GM12864 (cell line): Measurements from ENCODE around the gene TSPAN9.

Source experiments
- DNase-seq: peaks from one replicate; pipeline ENCODE4 v3.0.0-alpha.2; 2011; ENCODE audit warnings: low read depth
- H3K4me3 ChIP-seq: 2 replicates; pipeline ENCODE4 v1.5.1; 2011; ENCODE audit warnings: mild to moderate bottlenecking, low read depth, low read length, control low read depth
- TF ChIP-seq, protein P1 (sequence below): IDR thresholded peaks from 2 replicates; pipeline ENCODE4 v1.5.1; 2011; ENCODE audit warnings: low read depth, mild to moderate bottlenecking, moderate library complexity, low read length, control low read depth, inconsistent platforms; ENCODE audit errors: missing control alignments

The TSPAN9 gene

DNA sequence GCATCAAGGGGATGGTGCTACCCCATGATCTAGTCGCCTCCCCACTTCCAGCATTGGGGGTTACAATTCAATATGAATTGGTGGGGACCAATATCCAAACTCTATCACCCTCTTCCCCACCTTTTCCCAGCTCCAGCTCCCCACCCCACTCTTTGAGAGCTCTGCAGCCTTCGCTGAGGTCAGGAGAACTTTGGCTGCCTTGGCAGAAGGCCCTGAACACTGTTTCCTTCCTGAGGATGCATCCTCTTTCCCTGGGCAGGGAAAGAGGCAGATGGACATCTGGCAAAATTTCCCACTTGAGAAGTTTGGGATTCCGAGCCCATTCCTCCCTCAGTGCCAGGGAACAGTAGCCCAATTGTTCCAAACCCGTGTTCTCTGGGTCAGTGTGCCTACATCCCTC is 169.1 kb downstream of the TSPAN9 start:
- TF ChIP-seq, protein P1, sequence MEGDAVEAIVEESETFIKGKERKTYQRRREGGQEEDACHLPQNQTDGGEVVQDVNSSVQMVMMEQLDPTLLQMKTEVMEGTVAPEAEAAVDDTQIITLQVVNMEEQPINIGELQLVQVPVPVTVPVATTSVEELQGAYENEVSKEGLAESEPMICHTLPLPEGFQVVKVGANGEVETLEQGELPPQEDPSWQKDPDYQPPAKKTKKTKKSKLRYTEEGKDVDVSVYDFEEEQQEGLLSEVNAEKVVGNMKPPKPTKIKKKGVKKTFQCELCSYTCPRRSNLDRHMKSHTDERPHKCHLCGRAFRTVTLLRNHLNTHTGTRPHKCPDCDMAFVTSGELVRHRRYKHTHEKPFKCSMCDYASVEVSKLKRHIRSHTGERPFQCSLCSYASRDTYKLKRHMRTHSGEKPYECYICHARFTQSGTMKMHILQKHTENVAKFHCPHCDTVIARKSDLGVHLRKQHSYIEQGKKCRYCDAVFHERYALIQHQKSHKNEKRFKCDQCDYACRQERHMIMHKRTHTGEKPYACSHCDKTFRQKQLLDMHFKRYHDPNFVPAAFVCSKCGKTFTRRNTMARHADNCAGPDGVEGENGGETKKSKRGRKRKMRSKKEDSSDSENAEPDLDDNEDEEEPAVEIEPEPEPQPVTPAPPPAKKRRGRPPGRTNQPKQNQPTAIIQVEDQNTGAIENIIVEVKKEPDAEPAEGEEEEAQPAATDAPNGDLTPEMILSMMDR: no peak

GRCh38 chr12:3247077-3247476 is 169.9 kb downstream of the TSPAN9 start:
- TF ChIP-seq, protein P1: no peak
- no peak overlapping the region for H3K4me3 ChIP-seq
- DNase-seq: no peak

More for the DNA sequence above, 169.1 kb downstream of the TSPAN9 start:
- DNase-seq: no peak
- H3K4me3 ChIP-seq: no peak overlapping the region

DNA sequence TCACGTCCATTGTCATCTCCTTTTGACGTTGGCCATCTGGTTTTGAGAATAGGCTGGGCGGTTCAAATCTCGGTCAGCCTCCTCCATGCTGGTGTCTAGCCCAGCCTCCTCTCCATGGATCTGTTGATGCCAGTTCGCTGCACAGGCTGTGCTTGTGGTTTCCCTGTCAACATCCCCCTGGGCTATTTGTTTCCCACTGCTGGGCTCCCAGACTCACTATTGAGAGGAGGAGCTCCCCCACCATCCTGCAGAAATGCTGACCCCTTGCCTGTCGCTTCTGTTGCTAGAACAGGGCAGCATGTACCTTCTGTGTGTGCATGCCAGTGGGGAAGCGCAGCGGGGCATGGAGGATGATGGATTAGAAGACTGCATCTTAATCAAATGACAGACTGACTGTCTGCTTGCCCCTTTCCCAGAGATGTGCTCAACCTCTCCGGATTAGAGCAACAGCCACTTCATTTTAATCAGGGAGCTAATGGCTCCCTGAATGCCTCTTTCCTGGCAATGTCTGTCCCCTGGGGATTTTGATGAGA is 170.5 kb downstream of the TSPAN9 start:
- TF ChIP-seq, protein P1: no peak
- no peak overlapping the region for H3K4me3 ChIP-seq
- no peak for DNase-seq

DNA sequence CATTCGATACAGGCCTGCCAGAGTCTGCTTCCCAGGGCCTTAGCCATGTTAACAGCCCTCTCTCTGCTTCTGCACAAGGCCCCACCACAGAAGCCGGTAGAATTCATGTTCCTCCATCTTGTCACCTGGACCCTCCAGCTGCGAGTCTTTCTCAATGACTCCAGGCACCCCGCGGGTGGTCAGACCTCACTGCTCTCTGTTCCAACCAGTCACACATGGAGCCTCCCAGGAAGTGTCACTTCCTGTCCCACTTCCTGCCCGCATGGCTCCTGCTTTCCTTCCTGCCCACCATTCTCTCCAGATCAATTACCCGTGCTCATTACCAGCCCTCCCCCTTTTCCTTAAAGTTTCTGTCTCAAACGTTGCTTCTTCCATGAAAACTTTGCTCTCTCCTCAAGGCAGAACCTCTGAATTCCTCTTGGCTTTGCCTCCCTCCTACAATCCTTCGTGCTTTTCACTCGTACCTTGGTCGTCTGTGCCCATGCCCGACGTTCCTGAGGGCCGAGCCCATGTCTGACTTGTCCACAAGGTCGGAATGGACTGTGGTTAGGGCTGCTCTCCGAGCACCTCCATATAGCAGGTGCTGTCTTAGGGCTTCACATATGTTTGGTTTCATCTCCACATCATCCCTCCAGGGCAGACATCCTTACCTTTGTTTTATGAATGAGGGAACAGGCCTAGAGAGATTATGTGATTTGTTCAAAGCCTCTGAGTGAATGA is 172.1 kb downstream of the TSPAN9 start:
- TF ChIP-seq, protein P1: no peak
- DNase-seq: no peak
- H3K4me3 ChIP-seq: no peak overlapping the region

DNA sequence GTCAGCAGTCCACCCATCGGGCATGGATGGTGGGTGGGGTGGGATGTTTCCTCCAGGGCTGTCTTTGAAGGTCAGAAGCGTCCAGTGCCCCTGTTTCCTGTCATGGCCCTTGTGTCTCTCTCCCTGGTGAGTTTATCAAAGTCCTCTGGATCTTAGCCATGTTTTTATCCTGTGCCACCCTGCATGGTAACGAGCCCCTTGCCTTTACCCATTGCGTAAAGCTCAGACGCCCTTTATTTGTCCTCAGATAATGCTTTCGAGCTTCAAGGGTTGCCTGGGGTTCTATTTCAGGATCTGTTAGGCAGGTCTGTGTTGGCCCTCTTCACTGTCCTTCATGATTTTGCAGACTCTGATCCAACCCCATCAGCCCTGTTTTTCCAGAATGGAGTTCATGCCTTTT is 172.9 kb downstream of the TSPAN9 start:
- no peak overlapping the region for H3K4me3 ChIP-seq
- no peak for DNase-seq
- TF ChIP-seq, protein P1: no peak

GRCh38 chr12:3250576-3250975 is 173.4 kb downstream of the TSPAN9 start:
- TF ChIP-seq, protein P1: no peak
- no peak for DNase-seq

GRCh38 chr12:3251067-3251466 is 173.9 kb downstream of the TSPAN9 start:
- no peak overlapping the region for H3K4me3 ChIP-seq

More at GRCh38 chr12:3250576-3250975, 173.4 kb downstream of the TSPAN9 start:
- H3K4me3 ChIP-seq: no peak overlapping the region

More at GRCh38 chr12:3251067-3251466, 173.9 kb downstream of the TSPAN9 start:
- no peak for DNase-seq
- TF ChIP-seq, protein P1: no peak
